HG02763 (cell line): Measurements from ENCODE around the gene HID1.
"Not testable (repeated sequence)": the region's sequence is repeated elsewhere in the genome, so short reads cannot be mapped to it uniquely, and the experiment has no call there.

Source experiments
- ATAC-seq: cut with Tn5 transposase; IDR thresholded peaks from one replicate; pipeline ENCODE4 v1.9.1; 2021; ENCODE audit warnings: mild to moderate bottlenecking, moderate library complexity; ENCODE audit not compliant: unreplicated experiment

HID1 gene

DNA sequence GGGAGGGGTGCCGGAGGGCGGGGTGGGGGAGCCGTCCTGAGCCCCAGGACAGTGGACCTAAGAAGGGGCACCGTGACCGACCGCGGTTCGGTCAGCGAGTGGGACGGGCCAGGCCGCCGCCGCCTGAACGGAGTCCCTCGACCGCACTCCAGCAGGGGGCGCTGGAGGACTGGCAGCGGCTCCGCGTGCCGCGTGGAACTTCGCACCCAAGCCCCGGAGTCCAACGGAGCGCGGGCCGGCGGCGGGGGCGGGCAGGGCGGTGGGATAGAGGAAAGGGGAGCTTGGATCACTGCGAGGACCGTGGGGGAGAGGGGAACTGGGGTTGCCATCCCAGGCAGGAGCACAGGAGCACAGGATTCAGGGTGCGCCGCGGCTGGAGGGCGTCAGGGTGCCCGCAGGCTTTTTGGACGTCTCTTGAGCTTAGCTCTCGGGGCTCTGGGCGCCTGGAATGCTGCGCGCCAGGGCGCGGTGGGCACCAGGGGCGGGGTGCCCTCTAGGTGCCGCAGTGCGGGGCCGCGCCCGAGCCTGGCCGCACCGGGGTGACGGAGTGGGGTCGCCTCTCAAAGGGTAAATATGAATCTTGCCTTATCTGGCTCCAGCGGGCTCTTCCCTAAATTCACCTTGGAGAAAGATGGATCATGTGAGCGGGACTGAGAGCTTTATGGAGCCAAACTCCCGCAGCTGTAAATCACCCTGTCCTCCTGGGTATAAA, 48.9 kb downstream of the HID1 start:
- no peak for ATAC-seq

DNA sequence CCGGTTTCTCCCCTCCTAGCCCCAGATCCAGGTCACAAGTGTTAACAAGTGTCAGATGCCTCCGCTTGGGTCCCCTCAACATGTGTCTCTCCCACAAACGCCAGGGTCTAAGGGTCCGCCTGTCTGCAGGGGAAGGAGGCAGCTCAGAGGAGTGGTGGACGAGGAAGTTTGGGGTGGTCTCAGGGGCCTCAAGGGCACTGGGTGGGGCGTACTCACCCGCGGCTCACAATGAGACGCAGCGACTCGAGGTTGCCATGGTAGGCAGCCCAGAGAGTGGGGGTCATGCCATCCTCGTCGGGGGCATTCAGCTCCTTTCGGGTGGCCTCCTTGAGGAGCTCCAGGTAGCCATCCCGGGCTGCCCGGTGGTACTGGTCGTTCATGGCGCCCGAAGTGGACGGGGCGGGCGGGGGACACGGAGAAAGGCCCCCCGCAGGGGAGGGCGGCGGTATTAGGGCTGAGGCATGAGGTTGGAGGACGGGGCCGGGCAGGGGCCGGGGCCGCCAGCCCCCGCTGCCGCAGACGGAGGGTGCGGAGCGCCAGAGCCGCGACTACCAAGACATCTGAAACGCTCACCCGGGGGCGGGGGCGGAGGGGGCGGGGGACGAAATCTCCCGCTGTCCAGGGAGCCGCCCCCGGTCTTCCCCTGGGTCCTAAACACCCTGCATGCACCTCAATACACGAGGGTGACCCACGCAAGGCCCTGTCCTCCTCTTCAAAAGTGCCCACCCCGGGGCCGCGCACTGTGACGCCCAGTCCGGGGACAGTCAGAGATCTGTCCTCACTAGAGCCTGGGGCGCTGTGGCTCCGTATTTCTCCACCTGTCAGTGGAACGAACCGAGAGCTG, 49.6 kb downstream of the HID1 start, which contains the start of gene USH1G:
TSS of gene USH1G (minus strand) at position 562 of the 844 bp plus-strand sequence. CDS start at position 380, 182 bp downstream.
- no peak for ATAC-seq

DNA sequence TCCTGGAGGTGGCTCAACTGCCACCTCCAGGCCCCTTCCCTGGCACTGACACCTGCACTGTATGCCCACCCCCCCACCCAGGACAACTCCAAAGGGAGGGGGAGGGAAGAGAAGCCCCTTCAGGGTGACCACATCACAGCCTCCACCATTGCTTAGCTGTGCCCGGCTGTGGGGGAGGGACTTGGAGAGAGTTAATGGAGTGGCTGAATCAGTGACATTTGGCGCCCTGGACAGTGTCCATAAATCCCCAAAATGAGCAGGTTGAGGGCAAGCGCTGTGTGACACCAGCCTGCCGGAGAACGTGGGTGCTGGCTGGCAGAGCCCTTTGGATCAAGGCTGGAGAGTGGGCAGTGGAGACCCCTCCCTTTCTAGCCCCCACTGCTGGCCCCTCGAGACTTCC, 50.4 kb downstream of the HID1 start:
- no peak for ATAC-seq

DNA sequence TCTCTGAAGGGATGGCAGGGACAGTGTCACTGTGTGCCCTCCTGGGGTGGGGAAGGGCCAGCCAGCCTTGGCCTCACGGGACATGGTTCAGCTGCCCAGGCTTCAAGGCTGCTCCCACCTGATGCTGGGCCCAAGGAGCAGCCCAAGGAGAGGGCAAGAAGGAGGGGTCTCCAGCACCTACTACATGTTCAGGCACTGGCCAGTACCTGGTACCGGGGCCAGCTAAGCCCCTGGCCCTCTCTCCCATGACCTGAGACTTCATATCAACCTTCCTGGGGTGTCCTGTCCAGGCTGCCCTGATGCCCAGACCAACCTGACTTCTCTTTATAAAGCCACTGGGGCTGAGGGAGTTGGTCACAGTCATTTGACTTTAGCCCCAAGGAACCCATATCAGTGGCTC, 50.8 kb downstream of the HID1 start:
- no peak for ATAC-seq

DNA sequence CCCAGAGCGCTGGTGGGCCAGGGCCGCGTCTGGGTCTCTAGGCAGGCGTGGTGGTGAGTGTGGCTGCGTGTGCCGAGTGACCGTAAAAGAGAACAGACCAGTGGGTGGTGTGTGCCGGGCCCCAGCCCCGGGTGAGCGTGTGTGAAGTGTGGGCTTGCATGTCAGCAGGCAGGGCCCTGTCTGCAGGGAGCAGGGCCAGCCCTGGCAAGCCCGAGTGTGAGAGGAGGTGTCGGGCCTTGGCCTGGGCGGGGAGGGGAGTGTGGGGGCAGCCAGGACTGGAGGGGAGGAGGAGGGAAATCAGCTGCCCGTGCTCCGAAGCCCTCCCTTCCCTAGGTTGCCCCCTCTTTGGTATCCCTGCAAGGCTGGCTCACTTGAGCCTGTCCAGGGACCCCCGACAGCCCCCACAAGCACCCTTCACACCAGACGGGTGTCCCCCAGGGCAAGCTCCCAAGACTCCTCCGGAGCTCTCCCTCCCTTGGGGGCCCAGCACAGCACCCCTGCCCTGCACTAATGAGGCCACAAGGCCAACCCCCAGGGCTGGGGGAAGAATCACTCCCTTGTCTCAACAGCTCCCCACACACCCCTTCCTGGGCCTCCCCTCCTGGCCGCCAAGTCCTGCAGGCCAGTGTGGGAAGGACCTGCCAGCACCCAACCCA, 51.4 kb downstream of the HID1 start:
- ATAC-seq = no peak

DNA sequence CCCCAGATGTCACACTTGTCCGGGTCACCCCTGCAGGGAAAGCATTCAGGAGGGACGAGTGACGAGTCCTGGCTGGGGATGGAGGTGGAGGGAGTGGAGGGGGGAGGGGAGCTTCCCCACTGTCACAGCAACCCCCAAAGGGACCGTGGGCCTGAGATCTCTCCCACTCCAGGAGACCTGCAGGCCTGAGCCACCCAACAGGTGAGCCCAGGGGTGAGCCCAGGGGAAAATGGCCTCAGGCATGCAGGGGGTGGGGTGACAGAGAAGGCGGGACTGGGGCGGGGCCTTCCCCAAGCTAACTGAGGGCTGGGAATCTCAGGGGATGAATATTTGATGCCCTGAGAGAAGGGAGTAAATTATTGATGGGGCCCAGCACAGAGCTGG, 51.9 kb downstream of the HID1 start:
- ATAC-seq = no peak

DNA sequence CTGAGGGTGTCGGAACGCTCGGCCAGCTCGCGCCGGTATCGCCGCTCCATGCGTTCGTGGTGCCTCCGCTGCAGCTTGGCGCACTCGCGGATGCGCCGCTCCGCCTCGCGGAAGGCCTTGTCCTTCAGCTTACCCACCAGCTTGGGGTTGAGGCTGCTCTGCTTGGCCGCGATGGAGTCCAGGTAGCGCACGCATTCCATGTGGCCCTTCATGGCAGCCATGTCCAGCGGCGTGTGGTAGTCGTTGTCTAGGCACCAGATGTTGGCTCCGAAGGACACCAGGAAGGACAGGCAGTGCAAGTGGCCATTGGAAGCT, 52.3 kb downstream of the HID1 start:
- ATAC-seq = no peak

DNA sequence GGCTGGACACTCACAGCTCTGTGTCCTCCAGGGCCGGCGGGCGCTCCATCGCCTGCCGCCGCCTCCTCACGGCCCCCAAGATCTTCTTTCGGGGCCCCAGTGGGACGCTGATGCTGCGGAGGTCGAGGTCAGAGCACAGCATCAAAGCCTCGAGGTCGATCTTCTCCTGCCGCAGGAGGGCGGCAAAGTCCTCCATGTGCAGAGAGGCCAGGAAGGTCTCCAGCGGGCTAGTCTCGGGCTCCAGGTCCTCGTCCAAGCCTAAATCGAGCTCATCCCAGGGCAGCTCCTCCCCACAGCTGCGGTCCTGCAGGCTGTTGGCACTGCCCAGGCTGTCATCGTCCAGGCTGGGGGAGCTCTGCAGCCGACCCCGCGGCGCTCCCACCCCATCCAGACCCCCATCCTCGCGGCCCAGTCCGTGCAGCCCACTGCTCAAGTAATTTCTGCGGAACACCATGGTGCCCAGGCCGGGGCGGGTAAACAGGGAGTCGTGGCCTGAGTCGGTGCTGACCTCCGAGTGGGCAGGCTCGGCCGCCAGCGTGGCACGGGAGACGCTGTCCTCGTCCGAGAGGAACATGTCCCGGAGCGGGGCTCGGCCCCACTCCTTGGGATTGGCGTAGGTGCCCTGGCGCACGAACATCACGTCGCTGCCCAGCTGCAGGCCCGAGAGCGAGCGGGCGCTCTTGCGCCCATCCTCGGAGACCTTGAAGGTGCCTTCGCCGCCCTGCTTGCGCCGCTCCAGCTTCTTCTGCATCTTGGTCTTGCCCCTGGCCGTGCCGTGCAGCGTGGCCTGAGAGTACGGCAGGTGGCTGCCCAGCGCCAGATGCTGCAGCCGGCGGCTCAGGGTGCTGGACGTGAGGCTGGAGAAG, 52.9 kb downstream of the HID1 start:
- ATAC-seq = no peak

DNA sequence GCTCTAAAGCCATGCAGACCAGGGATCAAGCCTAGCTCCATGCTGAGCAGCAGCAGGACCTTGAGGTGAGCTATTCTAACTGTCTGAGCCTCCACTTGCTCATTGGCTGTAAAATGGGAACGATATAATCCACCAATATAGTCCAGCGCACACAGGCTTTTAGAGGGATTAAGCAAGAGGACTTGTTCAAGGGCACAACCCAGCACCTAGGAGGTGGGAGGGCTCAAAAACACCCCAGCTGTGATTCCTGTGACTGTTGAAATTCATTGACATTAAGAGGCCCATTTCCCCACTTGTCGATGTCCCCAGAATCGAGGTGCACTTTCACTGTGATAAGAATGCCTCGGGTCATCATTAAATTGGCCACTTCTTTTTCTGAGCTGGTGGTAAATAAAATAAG, 53.7 kb downstream of the HID1 start:
- no peak for ATAC-seq

DNA sequence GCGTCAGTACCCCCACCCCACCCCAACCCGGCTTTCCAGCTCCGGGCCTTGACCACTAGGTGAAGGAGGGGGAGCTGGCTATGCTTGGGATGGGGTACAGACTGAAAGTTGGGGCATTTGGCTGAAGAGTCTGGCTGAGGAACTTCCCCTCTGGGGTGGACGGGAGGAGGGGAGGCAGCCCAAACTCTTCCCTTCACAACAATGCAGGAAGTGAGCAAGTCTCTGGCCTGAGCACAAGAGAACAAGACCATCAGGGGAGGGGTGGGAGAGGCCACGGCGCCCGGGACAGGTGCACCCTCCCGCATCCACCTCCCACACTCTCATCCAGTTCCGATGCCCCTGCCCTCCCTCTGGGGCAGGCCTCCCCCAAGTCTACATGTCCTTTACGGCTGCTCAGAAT, 55.1 kb downstream of the HID1 start:
- ATAC-seq = no peak

DNA sequence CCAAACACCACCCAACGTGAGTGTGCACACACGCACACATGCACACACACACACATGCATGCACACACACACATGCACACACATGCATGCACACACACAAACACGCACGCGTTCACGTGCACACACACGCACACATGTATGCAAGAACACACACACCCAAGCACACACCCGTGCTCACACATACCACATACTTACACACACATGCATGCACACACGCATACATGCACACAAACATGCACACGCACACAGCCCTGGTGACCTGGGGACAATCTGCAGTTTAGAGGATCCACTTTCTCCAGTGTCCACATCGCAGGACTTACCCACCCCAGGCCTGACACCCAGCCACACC, 55.7 kb downstream of the HID1 start:
- no peak for ATAC-seq

DNA sequence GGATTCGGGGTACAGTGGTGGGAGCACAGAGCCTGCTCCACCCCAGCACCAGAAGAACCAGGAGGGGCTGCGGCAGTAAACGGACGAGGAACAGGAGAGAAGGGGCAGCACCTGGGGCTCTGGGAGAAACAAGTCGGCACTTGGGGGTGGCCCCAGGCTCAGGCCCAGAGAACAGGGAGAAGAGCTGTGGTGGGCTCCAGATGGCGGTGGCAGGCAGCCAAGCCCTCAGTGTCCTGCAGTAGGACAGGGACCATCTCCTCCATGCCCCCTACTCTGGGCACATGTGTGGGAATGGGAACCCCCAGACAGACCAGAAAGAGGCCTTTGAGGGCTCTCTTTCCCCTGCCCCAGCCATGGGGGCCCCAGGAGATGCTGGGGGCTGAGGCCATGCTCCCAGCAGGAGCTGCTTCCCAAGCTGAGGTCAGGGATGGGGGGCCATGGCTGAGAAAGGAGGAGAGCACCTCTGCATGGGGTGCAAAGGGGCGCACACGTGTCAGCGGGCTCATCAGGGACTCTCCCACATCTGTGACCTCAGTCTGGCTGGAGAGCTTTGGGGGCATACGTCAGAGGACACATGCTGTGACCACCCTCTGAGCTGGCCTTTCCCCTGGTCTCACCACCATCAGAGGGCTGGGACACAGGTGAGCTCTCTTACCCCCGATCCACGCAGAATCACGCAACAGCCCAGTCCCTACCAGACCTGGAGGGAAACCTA, 56.3 kb downstream of the HID1 start:
- no peak for ATAC-seq

DNA sequence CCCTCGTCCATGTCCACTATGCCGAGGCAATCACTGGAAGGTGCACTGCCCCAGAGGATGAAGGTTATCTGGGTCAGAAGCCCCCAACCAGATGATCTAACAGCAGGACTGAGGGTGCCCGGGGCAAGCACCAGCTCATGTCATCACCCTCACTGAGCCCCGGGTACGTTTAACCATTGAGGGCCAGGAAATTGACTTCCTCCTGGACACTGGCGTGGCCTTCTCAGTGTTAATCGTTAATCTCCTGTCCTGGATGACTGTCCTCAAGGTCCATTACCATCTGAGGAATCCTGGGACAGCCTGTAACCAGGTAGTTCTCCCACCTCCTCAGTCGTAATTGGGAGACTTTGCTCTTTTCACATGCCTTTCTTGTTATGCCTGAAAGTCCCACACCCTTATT, 61.1 kb downstream of the HID1 start:
- not testable (repeated sequence) for ATAC-seq

DNA sequence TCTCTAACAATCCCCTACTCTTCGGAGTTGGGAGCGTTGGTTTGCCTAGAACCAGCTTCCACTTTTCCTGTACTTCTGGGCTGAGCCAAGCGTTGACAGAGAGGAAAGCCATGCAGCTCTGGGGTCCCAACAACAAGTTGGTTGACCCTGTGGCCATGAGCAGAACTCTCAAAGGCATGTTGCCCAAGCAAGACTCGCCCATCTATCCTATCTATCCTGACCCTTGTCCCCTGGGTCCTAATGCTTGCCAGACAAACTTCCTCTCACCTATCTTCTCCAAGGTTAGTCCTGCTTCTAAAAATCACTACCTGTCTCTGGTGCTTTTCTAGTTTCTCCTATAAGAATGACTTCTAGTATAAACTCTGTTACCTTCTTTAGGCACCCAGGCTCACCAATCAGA, 63.5 kb downstream of the HID1 start:
- ATAC-seq = not testable (repeated sequence)

DNA sequence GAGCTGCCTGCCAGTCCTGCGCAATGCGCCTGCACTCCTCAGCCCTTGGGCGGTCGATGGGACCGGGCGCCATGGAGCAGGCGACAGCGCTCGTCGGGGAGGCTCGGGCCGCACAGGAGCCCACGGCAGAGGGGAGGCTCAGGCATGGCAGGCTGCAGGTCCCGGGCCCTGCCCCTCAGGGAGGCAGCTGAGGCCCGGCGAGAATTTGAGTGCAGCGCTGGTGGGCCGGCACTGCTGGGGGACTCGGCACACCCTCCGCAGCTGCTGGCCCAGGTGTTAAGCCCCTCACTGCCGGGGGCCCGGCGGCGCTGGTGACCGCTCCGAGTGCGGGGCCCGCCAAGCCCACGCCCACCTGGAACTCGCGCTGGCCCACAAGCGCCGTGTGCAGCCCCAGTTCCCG, 65.5 kb downstream of the HID1 start:
- ATAC-seq = no peak

DNA sequence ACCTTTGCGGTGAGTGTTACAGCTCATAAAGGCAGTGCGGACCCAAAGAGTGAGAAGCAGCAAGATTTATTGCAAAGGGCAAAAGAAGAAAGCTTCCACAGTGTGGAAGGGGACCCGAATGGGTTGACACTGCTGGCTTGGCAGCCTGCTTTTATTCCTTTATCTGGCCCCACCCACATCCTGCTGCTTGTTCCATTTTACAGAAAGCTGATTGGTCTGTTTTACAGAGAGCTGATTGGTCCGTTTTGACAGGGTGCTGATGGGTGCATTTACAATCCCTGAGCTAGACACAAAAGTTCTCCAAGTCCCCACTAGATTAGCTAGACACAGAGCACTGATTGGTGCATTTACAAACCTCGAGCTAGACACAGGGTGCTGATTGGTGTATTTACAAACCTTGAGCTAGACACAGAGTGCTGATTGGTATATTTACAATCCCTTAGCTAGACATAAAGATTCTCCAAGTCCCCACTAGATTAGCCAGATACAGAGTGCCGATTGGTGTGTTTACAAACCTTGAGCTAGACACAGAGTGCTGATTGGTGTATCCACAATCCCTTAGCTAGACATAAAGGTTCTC, 66.3 kb downstream of the HID1 start:
- not testable (repeated sequence) for ATAC-seq

DNA sequence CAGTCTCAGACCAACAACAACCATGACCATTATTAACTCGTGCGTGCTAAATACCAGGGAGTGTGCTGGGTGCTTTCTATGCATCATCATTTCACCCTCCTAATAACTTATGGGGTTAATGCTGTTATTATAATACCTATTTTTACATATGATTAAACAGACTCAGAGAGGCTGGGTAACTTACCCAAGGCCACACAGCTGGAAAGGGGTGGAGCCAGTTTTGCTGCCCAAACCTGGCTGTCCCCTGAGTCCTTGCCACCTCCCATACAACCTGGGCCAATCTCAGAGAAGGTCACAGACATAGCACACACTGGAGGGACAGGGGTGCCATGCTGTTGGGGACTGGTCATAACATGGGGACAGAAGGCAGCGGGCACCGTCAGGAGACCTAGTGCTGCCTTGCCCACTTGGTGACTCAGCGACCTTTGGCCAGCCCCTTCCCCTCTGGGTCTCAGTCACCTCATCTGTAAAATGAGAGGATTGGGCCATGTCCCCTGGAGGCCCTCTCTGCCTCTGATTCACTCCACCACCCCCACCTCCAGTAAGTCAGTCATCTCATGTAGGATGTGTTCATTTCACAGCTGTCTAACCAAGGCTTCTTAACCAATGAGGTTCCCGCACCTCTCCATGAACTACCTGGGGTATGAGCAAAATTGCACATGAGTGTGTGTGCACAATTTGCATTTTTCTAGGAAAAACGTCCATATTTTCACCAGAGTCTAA, 67.7 kb downstream of the HID1 start:
- ATAC-seq = no peak

DNA sequence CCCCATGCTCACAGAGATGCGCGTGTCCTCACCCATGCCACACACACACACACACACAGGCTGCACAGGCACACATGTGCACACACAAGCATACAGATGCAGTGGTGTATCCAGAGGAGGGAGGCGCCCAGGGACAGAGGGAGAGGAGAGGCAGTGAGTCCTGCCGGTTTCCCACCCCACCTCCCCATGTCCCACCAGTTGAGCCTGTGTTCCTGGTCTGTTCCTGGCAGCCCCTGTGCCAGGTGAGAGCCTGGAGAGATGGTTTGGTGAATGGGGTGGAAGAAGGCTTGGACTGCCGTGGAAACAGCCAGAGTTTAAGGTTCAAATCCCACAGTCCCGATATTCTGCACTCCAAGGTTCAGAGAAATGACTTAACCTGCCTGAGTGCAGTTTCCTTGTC, 68.9 kb downstream of the HID1 start:
- no peak for ATAC-seq

DNA sequence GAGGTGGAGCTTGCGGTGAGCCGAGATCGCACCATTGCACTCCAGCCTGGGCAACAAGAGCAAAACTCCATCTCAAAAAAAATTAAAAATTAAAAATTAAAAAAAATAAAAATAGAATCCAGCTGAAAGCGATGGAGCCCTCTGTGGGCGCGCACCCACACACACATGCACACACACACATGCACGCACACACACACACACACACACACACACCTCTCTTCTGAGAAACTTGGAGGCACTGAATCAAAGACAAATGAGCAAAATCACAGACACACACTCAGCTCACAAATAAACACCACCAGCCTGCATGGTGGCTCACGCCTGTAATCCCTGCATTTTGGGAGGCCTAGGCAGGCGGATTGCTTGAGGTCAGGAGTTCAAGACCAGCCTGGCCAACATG, 69.5 kb downstream of the HID1 start:
- no peak for ATAC-seq
